Stimulated activated naive CD8-positive, alpha-beta T cell treated with anti-CD3 and anti-CD28 coated beads, Interleukin-15, Interleukin-2, amounts not matched to agents 100 ng/mL and 50 ng/mL, for 24 hours (primary cell): ENCODE measurements around the gene WASHC3.

Experiments
- H3K27ac Mint-ChIP-seq: one replicate; pipeline ENCODE4 v1.8.0; 2021; ENCODE audit warnings: mild to moderate bottlenecking, mixed read lengths
- H3K27me3 Mint-ChIP-seq: one replicate; pipeline ENCODE4 v1.8.0; 2021; ENCODE audit warnings: mixed read lengths
- H3K36me3 Mint-ChIP-seq: one replicate; pipeline ENCODE4 v1.8.0; 2021; ENCODE audit warnings: low read depth, mixed read lengths
- H3K4me1 Mint-ChIP-seq: one replicate; pipeline ENCODE4 v1.8.0; 2021; ENCODE audit warnings: low read depth, mixed read lengths
- H3K4me3 Mint-ChIP-seq: one replicate; pipeline ENCODE4 v1.8.0; 2021; ENCODE audit warnings: mild to moderate bottlenecking, mixed read lengths
- H3K9me3 Mint-ChIP-seq: one replicate; pipeline ENCODE4 v1.8.0; 2021; ENCODE audit warnings: mixed read lengths

The WASHC3 gene

GRCh38 chr12:102061096-102061559, 663 bp downstream of the WASHC3 start:
- Mint-ChIP-seq H3K27me3 (no peaks in the 10 kb centered on the region), H3K36me3 (peaks cover 28% of the 10 kb centered on the region), H3K4me3 (peak overlapping the region; percentile 100), H3K9me3 (no peaks in the 10 kb centered on the region), H3K27ac (peak overlapping the region; percentile 100), H3K4me1 (peaks cover 51% of the 10 kb centered on the region)

DNA sequence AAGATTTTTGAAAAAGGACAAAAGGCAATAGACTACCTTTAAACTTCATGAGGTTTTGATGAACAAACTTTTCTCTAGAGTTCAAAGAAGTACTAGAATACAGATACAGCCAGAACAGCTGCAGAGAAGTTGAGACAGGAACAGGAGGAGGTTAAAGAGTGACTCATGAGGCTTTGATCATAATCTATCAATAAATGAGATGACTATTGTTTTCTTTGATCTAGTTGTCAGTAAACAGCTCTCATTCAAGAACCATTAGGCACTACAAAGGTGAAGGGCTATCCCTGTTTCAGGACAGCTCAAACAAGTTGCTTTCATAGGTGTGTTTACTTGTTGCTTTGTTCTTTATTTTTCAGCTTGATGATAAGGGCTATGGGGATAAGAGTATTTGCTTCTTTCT, 2.4 kb downstream of the WASHC3 start:
- Mint-ChIP-seq H3K4me1 (peaks cover 51% of the 10 kb centered on the region), H3K27ac (peak overlapping the region; percentile 52)

DNA sequence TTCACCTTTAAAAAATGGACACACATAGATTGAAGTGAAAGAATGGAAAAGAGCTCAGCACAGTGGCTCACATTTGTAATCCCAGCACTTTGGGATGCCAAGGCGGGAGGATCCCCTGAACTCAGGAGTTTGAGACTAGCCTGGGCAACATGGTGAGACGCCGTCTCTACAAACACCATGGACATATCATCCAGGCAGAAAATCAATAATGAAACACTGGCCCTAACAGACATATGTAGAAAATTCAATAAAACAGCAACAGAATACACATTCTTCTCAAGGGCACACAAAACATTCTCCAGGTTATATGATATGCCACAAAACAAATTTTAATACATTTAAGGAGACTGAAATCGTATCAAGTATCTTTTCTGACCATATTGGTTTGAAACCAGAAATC, 7.4 kb downstream of the WASHC3 start:
- Mint-ChIP-seq H3K27ac (no peak overlapping the region), H3K4me3 (no peak overlapping the region), H3K9me3 (no peaks in the 10 kb centered on the region), H3K36me3 (peaks cover 67% of the 10 kb centered on the region), H3K27me3 (no peaks in the 10 kb centered on the region), H3K4me1 (peaks cover 37% of the 10 kb centered on the region)

More for the DNA sequence above, 2.4 kb downstream of the WASHC3 start:
- H3K9me3 Mint-ChIP-seq: no peaks in the 10 kb centered on the region
- peaks cover 43% of the 10 kb centered on the region for H3K36me3 Mint-ChIP-seq
- H3K4me3 Mint-ChIP-seq: peak overlapping the region; percentile 24
- no peaks in the 10 kb centered on the region for H3K27me3 Mint-ChIP-seq

DNA sequence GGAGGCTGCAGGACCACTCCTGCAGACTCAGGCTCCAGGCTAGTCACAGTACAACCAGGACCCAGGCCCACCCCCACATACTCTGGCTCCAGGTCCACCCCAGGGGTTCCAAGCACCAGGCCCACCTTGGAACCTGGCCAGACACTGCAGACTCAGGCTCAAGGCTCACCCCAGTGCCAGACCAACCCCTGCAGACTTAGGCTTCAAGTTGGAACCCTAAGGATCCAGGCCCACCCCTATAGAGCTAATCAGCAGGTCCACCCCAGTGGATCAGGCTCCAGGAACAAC, 8.8 kb downstream of the WASHC3 start:
- Mint-ChIP-seq H3K36me3 (peaks cover 59% of the 10 kb centered on the region), H3K4me1 (peaks cover 27% of the 10 kb centered on the region)

GRCh38 chr12:102052192-102053061, 9.4 kb downstream of the WASHC3 start:
- Mint-ChIP-seq H3K4me3 (no peak overlapping the region), H3K27ac (no peak overlapping the region), H3K9me3 (no peaks in the 10 kb centered on the region), H3K36me3 (peaks cover 57% of the 10 kb centered on the region), H3K4me1 (peaks cover 21% of the 10 kb centered on the region), H3K27me3 (no peaks in the 10 kb centered on the region)

More for the DNA sequence above, 8.8 kb downstream of the WASHC3 start:
- Mint-ChIP-seq H3K4me3 (no peak overlapping the region), H3K27me3 (no peaks in the 10 kb centered on the region), H3K27ac (no peak overlapping the region), H3K9me3 (no peaks in the 10 kb centered on the region)

GRCh38 chr12:102051431-102051965, 10.3 kb downstream of the WASHC3 start:
- Mint-ChIP-seq H3K36me3 (peaks cover 48% of the 10 kb centered on the region), H3K4me3 (no peak overlapping the region), H3K27me3 (no peaks in the 10 kb centered on the region), H3K4me1 (peaks cover 16% of the 10 kb centered on the region), H3K9me3 (no peaks in the 10 kb centered on the region), H3K27ac (no peak overlapping the region)

DNA sequence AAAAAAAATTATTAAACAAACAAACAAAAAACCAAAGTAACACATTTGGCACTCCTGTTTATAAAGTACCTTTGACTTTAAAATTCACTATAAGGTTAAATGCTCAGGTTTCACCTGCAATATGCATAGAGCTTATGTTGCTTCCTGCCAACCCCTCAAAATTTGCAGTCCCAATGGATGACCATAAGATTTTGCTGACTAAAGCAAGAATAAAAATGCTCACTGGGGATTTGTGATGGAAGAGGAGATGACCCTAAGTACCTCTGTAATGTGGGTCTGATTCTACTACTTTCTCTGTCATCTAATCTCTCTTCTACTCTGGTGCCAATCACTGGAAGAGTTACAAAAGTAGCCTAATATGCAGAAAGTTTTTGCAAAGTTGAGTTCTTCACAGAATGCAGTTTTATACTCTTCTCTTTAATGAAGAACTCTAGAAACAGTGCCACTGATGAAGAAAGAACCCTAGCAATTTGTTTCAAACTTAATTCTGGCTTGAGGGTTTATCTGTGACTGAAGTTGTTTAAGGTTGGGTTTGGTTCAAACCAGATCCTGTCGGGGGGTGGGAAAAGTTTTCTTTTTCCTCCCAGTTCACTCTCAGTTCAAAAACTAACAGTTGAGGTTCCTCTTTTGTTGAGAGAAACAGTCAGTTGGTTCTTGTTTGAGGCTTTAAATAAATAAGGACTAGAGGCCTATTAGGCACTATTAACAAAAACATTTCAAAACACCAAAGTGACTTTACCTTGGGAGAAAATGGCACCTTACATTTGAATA, 10.9 kb downstream of the WASHC3 start:
- H3K27me3 Mint-ChIP-seq: no peaks in the 10 kb centered on the region
- no peak overlapping the region for H3K4me3 Mint-ChIP-seq
- H3K36me3 Mint-ChIP-seq: peaks cover 46% of the 10 kb centered on the region
- no peaks in the 10 kb centered on the region for H3K9me3 Mint-ChIP-seq
- H3K4me1 Mint-ChIP-seq: peaks cover 16% of the 10 kb centered on the region
- H3K27ac Mint-ChIP-seq: no peak overlapping the region

DNA sequence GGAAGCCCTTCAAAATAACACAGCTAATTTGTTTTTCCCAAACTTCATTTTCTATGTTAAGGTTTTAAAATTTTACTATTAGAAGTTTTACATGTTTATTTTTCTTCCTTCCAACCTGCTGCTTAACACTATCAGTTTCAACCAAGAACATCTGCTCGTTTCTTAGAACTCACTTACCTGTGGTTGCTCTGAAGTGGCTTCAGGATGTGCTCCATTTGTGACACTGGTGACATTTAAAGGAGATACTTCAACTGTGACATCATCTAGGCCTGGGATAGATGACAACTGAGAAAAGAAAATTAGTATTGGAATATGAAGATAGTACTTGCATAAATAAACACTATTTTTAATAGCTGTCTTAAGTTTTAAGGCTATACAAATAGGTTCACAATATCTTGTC, 17.9 kb downstream of the WASHC3 start:
- H3K4me3 Mint-ChIP-seq: peak overlapping the region; percentile 6
- H3K27me3 Mint-ChIP-seq: no peaks in the 10 kb centered on the region
- H3K4me1 Mint-ChIP-seq: peaks cover 14% of the 10 kb centered on the region
- no peak overlapping the region for H3K27ac Mint-ChIP-seq
- peaks cover 22% of the 10 kb centered on the region for H3K36me3 Mint-ChIP-seq
- no peaks in the 10 kb centered on the region for H3K9me3 Mint-ChIP-seq

DNA sequence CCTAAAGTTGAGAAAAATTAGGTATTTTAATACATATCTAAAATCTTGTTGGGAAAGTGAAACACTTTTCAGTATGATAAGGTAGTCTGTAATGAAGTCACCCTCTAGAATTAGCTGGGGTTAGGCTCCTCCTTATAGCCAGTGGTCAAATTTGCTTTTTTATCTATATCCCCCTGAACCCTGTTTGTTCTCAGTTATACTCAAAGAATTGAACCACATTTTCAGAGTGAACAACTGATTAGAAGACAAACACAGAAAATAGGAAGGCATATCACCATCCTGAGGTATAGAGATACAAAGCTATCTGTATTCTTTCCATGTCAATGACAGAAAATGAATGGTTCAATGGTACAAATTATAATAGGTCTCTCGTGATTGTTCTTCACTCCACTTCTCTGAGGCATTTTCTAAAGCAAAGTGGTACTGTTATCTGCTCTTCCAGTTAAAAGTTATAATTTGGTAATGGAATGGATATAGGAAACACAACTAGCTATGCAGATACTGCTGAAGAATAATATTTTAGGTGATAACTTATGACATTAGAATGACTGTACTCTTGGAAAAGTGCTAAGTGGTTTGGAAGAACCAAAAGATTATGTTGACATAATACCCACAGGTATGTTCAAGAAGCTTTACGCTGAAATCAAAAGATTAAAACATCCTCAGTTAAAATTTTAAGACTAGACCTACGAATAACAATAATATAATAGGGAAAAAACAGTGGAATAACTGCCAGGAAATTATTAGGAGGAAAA, 27.6 kb downstream of the WASHC3 start:
- no peaks in the 10 kb centered on the region for H3K9me3 Mint-ChIP-seq
- no peaks in the 10 kb centered on the region for H3K4me1 Mint-ChIP-seq
- H3K27ac Mint-ChIP-seq: no peak overlapping the region
- H3K36me3 Mint-ChIP-seq: peaks cover 63% of the 10 kb centered on the region
- H3K4me3 Mint-ChIP-seq: no peak overlapping the region
- no peaks in the 10 kb centered on the region for H3K27me3 Mint-ChIP-seq

DNA sequence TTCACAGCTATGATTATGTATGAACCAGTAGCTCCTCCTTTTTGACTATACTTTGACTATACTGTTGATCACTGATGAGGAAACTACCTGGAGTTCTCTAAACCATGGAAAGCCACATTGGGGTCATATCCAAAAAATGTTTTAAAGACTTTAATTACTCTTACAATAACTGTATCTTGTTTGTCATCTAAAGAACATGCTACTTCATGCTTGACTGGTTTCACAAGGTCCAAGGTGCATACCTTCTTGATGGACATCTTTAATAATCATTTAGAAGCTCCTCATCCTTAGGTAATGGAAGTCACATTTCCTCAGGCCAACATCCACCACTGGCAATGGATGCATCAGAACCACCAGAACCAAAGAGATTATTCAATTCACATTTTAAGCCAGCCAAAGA, 29.9 kb downstream of the WASHC3 start:
- no peak overlapping the region for H3K4me3 Mint-ChIP-seq
- peaks cover 55% of the 10 kb centered on the region for H3K36me3 Mint-ChIP-seq
- no peaks in the 10 kb centered on the region for H3K4me1 Mint-ChIP-seq
- H3K27ac Mint-ChIP-seq: no peak overlapping the region
- no peaks in the 10 kb centered on the region for H3K27me3 Mint-ChIP-seq
- H3K9me3 Mint-ChIP-seq: no peaks in the 10 kb centered on the region

DNA sequence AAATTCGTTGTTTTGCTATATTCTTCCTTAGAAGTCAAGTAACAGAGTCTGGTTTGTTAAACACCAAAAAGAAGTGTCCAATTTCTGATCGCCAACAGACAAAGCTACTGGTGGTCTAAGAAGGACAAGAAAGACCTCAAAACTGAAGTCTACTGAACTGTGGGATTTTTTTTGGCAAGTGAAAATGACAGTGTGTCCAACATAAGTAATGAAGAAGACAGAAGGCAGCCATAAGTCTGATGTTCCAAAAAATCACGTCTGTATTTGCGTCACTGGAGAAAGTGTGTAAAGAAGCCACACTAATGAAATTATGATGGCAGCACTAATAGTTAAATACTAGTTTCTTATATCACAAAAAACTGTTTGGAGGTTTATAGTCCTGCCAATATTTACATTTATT, 32.6 kb downstream of the WASHC3 start:
- Mint-ChIP-seq H3K4me1 (no peaks in the 10 kb centered on the region), H3K9me3 (no peaks in the 10 kb centered on the region), H3K27ac (no peak overlapping the region), H3K4me3 (no peak overlapping the region), H3K27me3 (no peaks in the 10 kb centered on the region), H3K36me3 (peaks cover 35% of the 10 kb centered on the region)

- Mint-ChIP-seq H3K27ac (no peak overlapping the region), H3K36me3 (peaks cover 21% of the 10 kb centered on the region), H3K27me3 (no peaks in the 10 kb centered on the region), H3K9me3 (no peaks in the 10 kb centered on the region), H3K4me1 (no peaks in the 10 kb centered on the region), H3K4me3 (no peak overlapping the region)
Measured at GRCh38 chr12:102026728-102027127, 35.1 kb downstream of the WASHC3 start.

DNA sequence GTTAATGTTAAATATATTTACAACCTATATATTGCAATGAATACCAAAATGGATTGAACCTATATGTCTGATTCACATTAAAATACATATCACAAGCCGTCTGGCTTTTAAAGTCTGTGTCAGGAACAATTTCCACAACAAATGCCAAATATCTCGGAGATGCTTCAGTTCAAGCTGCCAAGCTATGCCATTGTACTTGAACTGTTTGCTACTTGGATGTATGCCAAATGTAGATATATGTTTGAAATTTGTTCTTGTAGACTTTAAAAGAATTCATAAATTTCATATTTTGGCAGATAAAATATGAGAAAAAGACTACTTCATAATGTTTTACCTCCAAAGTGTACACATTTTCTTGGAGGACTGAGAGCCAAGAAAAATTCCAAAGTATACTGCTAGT, 37.0 kb downstream of the WASHC3 start:
- Mint-ChIP-seq H3K27me3 (no peaks in the 10 kb centered on the region), H3K4me1 (no peaks in the 10 kb centered on the region), H3K36me3 (peaks cover 32% of the 10 kb centered on the region)

DNA sequence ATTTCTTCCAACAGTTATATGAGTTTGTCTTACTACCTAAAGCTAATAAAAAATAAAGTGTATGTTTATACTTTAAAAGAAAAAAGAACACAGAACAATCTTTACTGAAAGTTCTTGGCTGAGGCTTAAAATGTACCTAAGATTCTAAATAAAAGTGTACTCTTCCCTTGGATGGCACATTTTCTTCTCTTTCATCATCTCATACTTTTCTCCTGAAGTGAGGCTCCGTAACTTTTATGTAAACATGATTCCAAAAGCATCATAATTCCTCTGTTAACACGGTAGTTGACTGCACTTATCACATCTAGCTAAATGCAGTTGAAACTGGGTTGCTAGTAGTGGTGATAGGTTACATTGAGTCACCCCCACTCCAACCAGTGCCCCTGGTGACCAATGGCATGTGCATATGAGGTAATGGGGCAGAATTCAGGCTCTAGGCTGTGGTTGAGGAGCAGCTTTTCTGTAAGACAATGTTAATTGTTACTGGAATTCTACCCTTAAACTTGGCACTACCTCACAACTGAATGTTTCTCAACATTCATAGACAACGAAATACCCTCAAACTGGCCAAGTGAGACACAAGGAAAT, 38.4 kb downstream of the WASHC3 start:
- Mint-ChIP-seq H3K27ac (no peak overlapping the region), H3K27me3 (no peaks in the 10 kb centered on the region), H3K9me3 (no peaks in the 10 kb centered on the region)

More for the DNA sequence above, 37.0 kb downstream of the WASHC3 start:
- Mint-ChIP-seq H3K4me3 (no peak overlapping the region), H3K27ac (no peak overlapping the region), H3K9me3 (no peaks in the 10 kb centered on the region)

More for the DNA sequence above, 38.4 kb downstream of the WASHC3 start:
- Mint-ChIP-seq H3K4me1 (no peaks in the 10 kb centered on the region), H3K36me3 (peaks cover 31% of the 10 kb centered on the region), H3K4me3 (no peak overlapping the region)
